Measurements from ENCODE around the gene COPS4. TPM values are rescaled to one million over a fixed set of nuclear protein-coding genes. Genes with fewer than 3 reads are reported as not detected.

The COPS4 gene
- total RNA-seq, 1 donor from 2014 or later = 24.3 TPM

GRCh38 chr4:83089410-83090157 lies 54.6 kb downstream of the COPS4 start:
- DNase-seq (no peak), ATAC-seq (no peak)
- no peaks in the 10 kb centered on the region for H3K27me3 ChIP-seq
- no peaks in the 10 kb centered on the region for H3K4me1 ChIP-seq
- no peaks in the 10 kb centered on the region for H3K9me3 ChIP-seq
- intact Hi-C loops (cut with DNase I) = no loop called here
- no peaks in the 10 kb centered on the region for H3K36me3 ChIP-seq
- no peak overlapping the region for H3K27ac ChIP-seq
- no peak for TF ChIP-seq CTCF (IDR thresholded peaks at IDR 0.05)
- H3K4me3 ChIP-seq = no peak overlapping the region

DNA sequence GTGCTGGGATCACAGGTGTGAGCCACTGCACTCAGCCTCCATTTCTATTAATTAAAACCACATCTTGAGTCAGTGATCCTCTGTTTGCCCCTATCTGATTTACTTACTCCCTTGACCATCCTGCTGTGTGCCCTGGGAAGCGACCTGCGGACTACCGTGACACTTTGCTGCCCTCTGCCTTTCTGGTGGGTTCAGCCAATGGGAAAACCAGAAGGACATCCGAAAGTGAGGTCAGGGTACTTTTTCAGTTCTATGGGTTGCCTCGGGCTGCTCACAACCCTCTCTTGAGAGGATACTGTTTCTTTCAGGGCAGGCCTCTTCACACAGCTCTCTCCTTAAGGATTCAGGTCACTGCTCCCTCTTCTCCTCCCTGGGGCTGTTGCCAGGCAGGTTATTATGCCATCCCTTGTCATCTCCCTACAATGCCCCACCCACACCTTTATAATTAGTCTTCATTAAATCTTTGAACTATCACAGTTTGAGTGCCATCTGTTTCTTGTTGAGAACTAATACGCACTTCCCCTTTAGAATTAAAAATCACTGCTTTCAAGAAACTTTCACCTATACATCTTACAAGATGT lies 58.2 kb downstream of the COPS4 start:
- intact Hi-C loops (cut with DNase I) = no loop called here

DNA sequence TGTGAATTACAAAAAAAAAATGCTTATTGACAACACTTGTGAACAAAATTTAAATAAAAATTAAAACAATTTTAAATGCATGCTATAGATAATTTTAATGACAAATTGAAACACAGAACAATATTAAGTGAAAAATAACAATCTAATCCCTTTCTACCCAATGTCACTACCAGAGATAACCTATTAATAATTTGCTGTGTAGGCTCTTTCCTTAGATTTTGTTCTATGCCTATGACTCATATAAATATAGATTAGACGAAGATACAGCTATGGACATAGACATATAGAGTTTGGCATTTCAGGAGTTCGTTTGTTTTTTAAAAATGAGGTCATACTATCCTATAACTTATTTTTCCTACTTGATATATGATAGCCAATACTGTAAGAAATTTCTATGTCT lies 61.4 kb downstream of the COPS4 start:
- Histone ChIP-seq H3K4me1 (no peaks in the 10 kb centered on the region), H3K27ac (no peak overlapping the region), H3K36me3 (no peaks in the 10 kb centered on the region), H3K27me3 (no peaks in the 10 kb centered on the region), H3K4me3 (no peak overlapping the region), H3K9me3 (no peaks in the 10 kb centered on the region)
- no peak for TF ChIP-seq CTCF (IDR thresholded peaks at IDR 0.05)
- ATAC-seq (no peak), DNase-seq (no peak)
- intact Hi-C loops (cut with DNase I) = no loop called here

More for the DNA sequence above, 58.2 kb downstream of the COPS4 start:
- no peak for ATAC-seq
- Histone ChIP-seq H3K4me1 (no peaks in the 10 kb centered on the region), H3K4me3 (no peak overlapping the region), H3K36me3 (no peaks in the 10 kb centered on the region), H3K9me3 (no peaks in the 10 kb centered on the region), H3K27me3 (no peaks in the 10 kb centered on the region), H3K27ac (no peak overlapping the region)
- TF ChIP-seq CTCF (IDR thresholded peaks at IDR 0.05) = no peak
- no peak for DNase-seq

- Histone ChIP-seq H3K4me1 (peaks cover 3% of the 10 kb centered on the region), H3K36me3 (no peaks in the 10 kb centered on the region), H3K4me3 (no peak overlapping the region), H3K9me3 (no peaks in the 10 kb centered on the region), H3K27me3 (no peaks in the 10 kb centered on the region), H3K27ac (no peak overlapping the region)
- TF ChIP-seq CTCF (IDR thresholded peaks at IDR 0.05) = no peak
- ATAC-seq (no peak), DNase-seq (no peak)
- intact Hi-C loops (cut with DNase I) = no loop called here
Measured at GRCh38 chr4:83104991-83105390, 70.0 kb downstream of the COPS4 start.

DNA sequence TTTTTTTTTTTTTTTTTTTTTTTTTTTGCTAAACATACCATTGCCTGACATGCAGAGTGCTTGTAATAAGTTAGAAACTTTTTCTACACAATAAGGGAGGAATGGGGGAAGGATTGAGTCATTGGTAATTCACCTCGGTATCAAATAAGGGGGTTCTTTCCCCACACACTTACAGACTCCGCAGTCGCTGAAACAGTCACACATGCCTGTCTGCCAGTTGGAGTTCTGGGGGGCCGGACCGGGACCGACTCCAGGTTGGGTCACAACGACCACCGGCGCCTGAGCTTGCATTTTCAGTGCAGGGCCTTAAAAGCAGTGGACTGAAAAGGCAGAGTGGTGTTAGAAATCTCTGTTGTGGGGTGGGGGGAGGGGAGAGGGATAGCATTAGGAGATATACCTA lies 72.6 kb downstream of the COPS4 start:
- intact Hi-C loops (cut with DNase I) = no loop called here
- ATAC-seq = no peak
- no peaks in the 10 kb centered on the region for H3K36me3 ChIP-seq
- H3K4me1 ChIP-seq = peaks cover 8% of the 10 kb centered on the region
- no peak overlapping the region for H3K4me3 ChIP-seq
- no peak for TF ChIP-seq CTCF (IDR thresholded peaks at IDR 0.05)
- no peak for DNase-seq
- no peaks in the 10 kb centered on the region for H3K9me3 ChIP-seq
- H3K27ac ChIP-seq = no peak overlapping the region
- no peaks in the 10 kb centered on the region for H3K27me3 ChIP-seq
